Sigmoid colon (tissue), 7 donors: ENCODE results near the gene PEX14. TPM values are rescaled to one million over a fixed set of nuclear protein-coding genes. Genes with fewer than 3 reads are reported as not detected.

Experiments
- DNase-seq: peaks from one replicate; pipeline ENCODE4 v3.0.0-alpha.2; 2019
- H3K27ac ChIP-seq, 4 donors: fragments of 200-600 bp; sonication (generic); one replicate each; pipeline ENCODE4 v1.5.1; 2016 to 2019; ENCODE audit warnings: mild to moderate bottlenecking in 1 of 4
- H3K27me3 ChIP-seq, 3 donors: fragments of 200-600 bp; sonication (generic); one replicate each; pipeline ENCODE4 v1.5.1; 2019; ENCODE audit warnings: mild to moderate bottlenecking in 1 of 3
- H3K36me3 ChIP-seq, 4 donors: fragments of 200-600 bp; sonication (generic); one replicate each; pipeline ENCODE4 v1.5.1; 2016 to 2019
- H3K4me1 ChIP-seq, 4 donors: fragments of 200-600 bp; sonication (generic); one replicate each; pipeline ENCODE4 v1.5.1; 2017 to 2019
- H3K4me3 ChIP-seq, 4 donors: fragments of 200-600 bp; sonication (generic); one replicate each; pipeline ENCODE4 v1.5.1; 2017 to 2019; ENCODE audit warnings: mild to moderate bottlenecking in 2 of 4, moderate library complexity in 1 of 4
- H3K9me3 ChIP-seq, 4 donors: fragments of 200-600 bp in 3 of 4; sonication (generic) in 3 of 4; one replicate each; pipeline versions ENCODE4 v1.5.1 to v1.6.1; 2013 to 2019
- CTCF ChIP-seq, 4 experiments: fragments of 450-650 bp in 3 of 4; fragments of 200-600 bp in 1 of 4; IDR thresholded peaks; one replicate each; pipeline ENCODE4 v1.5.1; 2016 to 2019; ENCODE audit warnings: antibody characterized with exemption in 4 of 4, mild to moderate bottlenecking in 3 of 4, moderate library complexity in 2 of 4
- EP300 ChIP-seq, 4 donors: sonication (generic); formaldehyde crosslinking; IDR thresholded peaks; one replicate each; pipeline ENCODE4 v1.6.1; 2017; ENCODE audit warnings: antibody characterized with exemption in 4 of 4
- POLR2A ChIP-seq, 2 donors: fragments of 450-650 bp; IDR thresholded peaks; one replicate each; pipeline ENCODE4 v1.6.1; 2016; ENCODE audit warnings: antibody characterized with exemption in 2 of 2, mild to moderate bottlenecking in 2 of 2, moderate library complexity in 2 of 2
- POLR2AphosphoS5 ChIP-seq, 4 donors: sonication (generic); formaldehyde crosslinking; IDR thresholded peaks; one replicate each; pipeline ENCODE4 v1.6.1; 2017; ENCODE audit warnings: antibody characterized with exemption in 4 of 4
- WGBS, 2 donors: extraction: QIAGEN DNeasy Blood & Tissue Kit; methylation state at CpG; one replicate each; pipeline ENCODE4 v1.1.7; 2013; 5-methylcytosine and 5-hydroxymethylcytosine counted together
- intact Hi-C: fragments of 100-400 bp; cut with DNase I; formaldehyde crosslinking; loops from one replicate; pipeline ENCODE4 v1.15.1; 2023
- polyA plus RNA-seq, 3 donors: library from polyadenylated mRNA; stranded (reverse); fragments of 200-250 nt; gene quantifications; one replicate each; pipeline ENCODE4 v1.2.3, GENCODE V29; 2013
- total RNA-seq, 4 donors: library from RNA; depleted of rRNA; stranded (reverse); fragments of >200 nt; gene quantifications; one replicate each; pipeline ENCODE4 v1.1.0, GENCODE V29; 2016
- donor health status: healthy with polysubstance abuse.
- donor health status: Bipolar disorder and iron deficiency.
- donor health status: healthy.

The PEX14 gene
- total and polyA plus RNA-seq, 7 donors = 8.3 to 23.3 (median 14.4) TPM

DNA sequence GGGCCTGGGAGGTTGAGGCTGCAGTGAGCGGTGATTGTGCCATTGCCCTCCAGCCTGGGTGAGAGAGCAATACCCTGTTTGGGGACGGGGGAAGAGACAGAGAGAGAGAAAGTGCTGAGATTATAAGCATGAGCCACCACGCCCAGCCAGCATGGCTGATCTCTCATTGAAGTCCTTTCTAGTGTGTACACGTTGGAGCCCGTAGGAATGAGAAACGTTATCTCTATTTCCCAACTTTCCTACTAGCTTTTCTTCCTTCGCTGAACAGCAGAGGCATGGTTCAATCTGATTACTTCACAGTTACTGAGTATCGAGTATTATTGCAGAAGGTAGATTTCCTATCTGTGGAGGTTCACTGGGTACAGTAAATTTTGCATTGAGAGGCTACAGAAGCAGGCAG, 4.5 kb downstream of the PEX14 start:
- Histone ChIP-seq H3K27ac (no peak overlapping the region), H3K4me3 (no peak overlapping the region), H3K4me1 (peaks cover 0 to 20% (median 16%) of the 10 kb centered on the region in 4 donors), H3K9me3 (no peaks in the 10 kb centered on the region), H3K27me3 (no peaks in the 10 kb centered on the region), H3K36me3 (no peaks in the 10 kb centered on the region)
- no peak for DNase-seq
- WGBS, 2 donors = 81 to 84% methylated on average over 8 of the region's 8 CpGs
- intact Hi-C loops = no loop called here
- no peak for TF ChIP-seq POLR2AphosphoS5 (IDR thresholded peaks at IDR 0.05)
- no peak for TF ChIP-seq EP300 (IDR thresholded peaks at IDR 0.05)
- TF ChIP-seq POLR2A (IDR thresholded peaks at IDR 0.05) = no peak
- no peak for TF ChIP-seq CTCF (IDR thresholded peaks at IDR 0.05)

DNA sequence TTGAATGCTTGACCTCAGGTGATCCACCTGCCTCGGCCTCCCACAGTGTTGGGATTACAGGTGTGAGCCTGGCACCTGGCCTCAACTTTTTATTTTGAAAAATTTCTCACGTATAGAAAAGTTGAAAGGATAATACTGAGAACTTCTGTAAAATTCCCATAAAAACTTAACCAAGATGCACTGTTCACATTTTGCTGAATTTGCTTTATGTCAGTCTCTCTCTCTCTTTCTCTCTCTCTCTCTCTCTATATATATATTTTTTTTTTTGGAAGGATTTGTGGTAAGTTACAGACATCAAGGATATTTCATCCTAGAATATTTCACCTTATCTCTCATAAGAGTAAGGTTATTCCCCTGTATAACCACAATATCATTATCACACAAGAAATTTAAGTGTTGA, 5.9 kb downstream of the PEX14 start:
- TF ChIP-seq CTCF (IDR thresholded peaks at IDR 0.05) (no peak), EP300 (IDR thresholded peaks at IDR 0.05) (no peak), POLR2A (IDR thresholded peaks at IDR 0.05) (no peak), POLR2AphosphoS5 (IDR thresholded peaks at IDR 0.05) (no peak)
- Histone ChIP-seq H3K27ac (no peak overlapping the region), H3K9me3 (no peaks in the 10 kb centered on the region), H3K4me1 (peaks cover 0 to 13% (median 10%) of the 10 kb centered on the region in 4 donors), H3K36me3 (no peaks in the 10 kb centered on the region), H3K4me3 (no peak overlapping the region), H3K27me3 (no peaks in the 10 kb centered on the region)
- intact Hi-C loops = no loop called here
- DNase-seq = no peak
- 91 to 94% methylated on average over 2 of the region's 2 CpGs for WGBS, 2 donors

GRCh38 chr1:10484521-10484920, 9.8 kb downstream of the PEX14 start:
- no peak for DNase-seq
- Histone ChIP-seq H3K27me3 (no peaks in the 10 kb centered on the region), H3K36me3 (no peaks in the 10 kb centered on the region), H3K9me3 (no peaks in the 10 kb centered on the region), H3K4me3 (no peak overlapping the region), H3K4me1 (no peaks in the 10 kb centered on the region), H3K27ac (no peak overlapping the region)
- 88 to 95% methylated on average over 6 of the region's 6 CpGs for WGBS, 2 donors
- TF ChIP-seq POLR2AphosphoS5 (IDR thresholded peaks at IDR 0.05) = no peak
- TF ChIP-seq CTCF (IDR thresholded peaks at IDR 0.05) = no peak
- TF ChIP-seq POLR2A (IDR thresholded peaks at IDR 0.05) = no peak
- no peak for TF ChIP-seq EP300 (IDR thresholded peaks at IDR 0.05)
- intact Hi-C loops = no loop called here

- DNase-seq = no peak
- H3K4me3 ChIP-seq = no peak overlapping the region
- intact Hi-C loops = loop anchor here (5.0 kb wide), 1 partner anchor 57 kb away; the partner anchor contains the start of gene CENPS
- peaks cover 0 to 3% (median 2%) of the 10 kb centered on the region in 4 donors for H3K4me1 ChIP-seq
- WGBS, 2 donors = 8 to 35% methylated on average over 4 of the region's 4 CpGs
- H3K27ac ChIP-seq = no peak overlapping the region
- no peak for TF ChIP-seq POLR2A (IDR thresholded peaks at IDR 0.05)
- TF ChIP-seq POLR2AphosphoS5 (IDR thresholded peaks at IDR 0.05) = no peak
- no peak for TF ChIP-seq CTCF (IDR thresholded peaks at IDR 0.05)
- no peak for TF ChIP-seq EP300 (IDR thresholded peaks at IDR 0.05)
- no peaks in the 10 kb centered on the region for H3K27me3 ChIP-seq
- no peaks in the 10 kb centered on the region for H3K36me3 ChIP-seq
- H3K9me3 ChIP-seq = no peaks in the 10 kb centered on the region
Measured at GRCh38 chr1:10489291-10490055, 14.7 kb downstream of the PEX14 start.
